Upper lobe of right lung (tissue), 1 donor: ENCODE measurements around the gene IPCEF1. TPM values are rescaled to one million over a fixed set of nuclear protein-coding genes. Genes with fewer than 3 reads are reported as not detected.
"Not testable (repeated sequence)": the region's sequence is repeated elsewhere in the genome, so short reads cannot be mapped to it uniquely, and the experiment has no call there.

ENCODE experiments used
- ATAC-seq: fragments of 200-7000 bp; cut with Tn5 transposase; one replicate; pipeline ENCODE4 v1.9.1; 2020; ENCODE audit warnings: mild to moderate bottlenecking, moderate library complexity
- DNase-seq: peaks from one replicate; pipeline ENCODE4 v3.0.0-alpha.2; 2020
- H3K27ac ChIP-seq: fragments of 200-600 bp; one replicate; pipeline ENCODE4 v1.8.0; 2022
- H3K27me3 ChIP-seq: fragments of 200-600 bp; one replicate; pipeline ENCODE4 v1.8.0; 2022; ENCODE audit warnings: mild to moderate bottlenecking
- H3K36me3 ChIP-seq: fragments of 200-600 bp; one replicate; pipeline ENCODE4 v1.8.0; 2022
- H3K4me1 ChIP-seq: fragments of 200-600 bp; one replicate; pipeline ENCODE4 v1.8.0; 2022
- H3K4me3 ChIP-seq: fragments of 200-600 bp; one replicate; pipeline ENCODE4 v1.8.0; 2022; ENCODE audit warnings: mild to moderate bottlenecking
- H3K9me3 ChIP-seq: fragments of 200-600 bp; one replicate; pipeline ENCODE4 v1.8.0; 2022
- intact Hi-C: fragments of 100-400 bp; cut with DNase I; formaldehyde crosslinking; loops from one replicate; pipeline ENCODE4 v1.11.0; 2022
- total RNA-seq: library from RNA; stranded (reverse); fragmentation: NEBNext Ultra II Directional; extraction: Animal tissue kit (Norgen Biotek cat#: 25700); gene quantifications from one replicate; pipeline ENCODE4 v1.2.1, GENCODE V29; 2021
- TF ChIP-seq, protein P1 (sequence below): fragments of 200-600 bp; IDR thresholded peaks from one replicate; pipeline ENCODE4 v1.8.0; 2022; ENCODE audit warnings: antibody characterized with exemption
- donor health status: DM: no; HTN: yes; CAD: no; lungs with severe emphysema.

Gene IPCEF1
- total RNA-seq, 1 donor from 2014 or later: 8.8 TPM

DNA sequence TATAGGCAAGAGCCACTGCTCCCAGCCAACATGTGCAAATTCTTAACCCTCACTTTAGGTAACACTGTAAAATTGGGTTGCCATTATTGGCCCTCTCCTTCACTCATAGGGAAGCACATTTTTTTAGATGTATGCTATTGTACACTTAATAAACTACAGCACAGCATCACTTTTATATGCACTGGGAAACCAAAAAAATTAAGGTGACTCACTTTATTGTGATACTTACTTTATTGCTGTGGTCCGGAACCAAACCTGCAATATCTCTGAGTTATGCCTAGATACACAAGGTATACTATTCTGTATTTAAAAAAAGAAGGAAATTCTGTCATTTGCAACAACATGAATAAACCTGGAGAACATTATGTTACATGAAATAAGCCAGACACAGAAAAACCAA, 40.5 kb downstream of the IPCEF1 start:
- DNase-seq (no peak), ATAC-seq (no peak)
- H3K9me3 ChIP-seq: no peaks in the 10 kb centered on the region
- H3K27ac ChIP-seq: no peak overlapping the region
- H3K27me3 ChIP-seq: no peaks in the 10 kb centered on the region
- H3K4me1 ChIP-seq: no peaks in the 10 kb centered on the region
- H3K4me3 ChIP-seq: no peak overlapping the region
- TF ChIP-seq, protein P1, sequence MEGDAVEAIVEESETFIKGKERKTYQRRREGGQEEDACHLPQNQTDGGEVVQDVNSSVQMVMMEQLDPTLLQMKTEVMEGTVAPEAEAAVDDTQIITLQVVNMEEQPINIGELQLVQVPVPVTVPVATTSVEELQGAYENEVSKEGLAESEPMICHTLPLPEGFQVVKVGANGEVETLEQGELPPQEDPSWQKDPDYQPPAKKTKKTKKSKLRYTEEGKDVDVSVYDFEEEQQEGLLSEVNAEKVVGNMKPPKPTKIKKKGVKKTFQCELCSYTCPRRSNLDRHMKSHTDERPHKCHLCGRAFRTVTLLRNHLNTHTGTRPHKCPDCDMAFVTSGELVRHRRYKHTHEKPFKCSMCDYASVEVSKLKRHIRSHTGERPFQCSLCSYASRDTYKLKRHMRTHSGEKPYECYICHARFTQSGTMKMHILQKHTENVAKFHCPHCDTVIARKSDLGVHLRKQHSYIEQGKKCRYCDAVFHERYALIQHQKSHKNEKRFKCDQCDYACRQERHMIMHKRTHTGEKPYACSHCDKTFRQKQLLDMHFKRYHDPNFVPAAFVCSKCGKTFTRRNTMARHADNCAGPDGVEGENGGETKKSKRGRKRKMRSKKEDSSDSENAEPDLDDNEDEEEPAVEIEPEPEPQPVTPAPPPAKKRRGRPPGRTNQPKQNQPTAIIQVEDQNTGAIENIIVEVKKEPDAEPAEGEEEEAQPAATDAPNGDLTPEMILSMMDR: no peak
- intact Hi-C loops: no loop called here
- H3K36me3 ChIP-seq: no peaks in the 10 kb centered on the region

DNA sequence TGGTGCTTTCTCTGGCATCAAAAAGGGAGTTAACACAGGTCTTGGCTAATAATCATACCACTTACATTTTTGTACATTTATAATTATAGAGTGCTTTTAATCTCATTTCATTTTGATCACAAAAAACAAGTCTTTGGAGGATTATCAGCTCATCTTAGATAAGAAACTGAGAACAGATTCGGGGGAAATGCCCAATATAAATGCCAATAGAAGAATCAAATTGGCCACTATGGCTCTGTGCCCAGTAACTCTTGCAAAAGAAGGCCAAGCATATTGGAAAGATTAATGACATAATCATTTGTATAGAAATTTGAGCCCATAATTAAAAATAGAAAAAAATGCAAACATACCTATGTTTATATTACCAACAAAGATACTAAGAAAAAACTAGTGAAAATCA, 42.5 kb downstream of the IPCEF1 start:
- Histone ChIP-seq H3K9me3 (no peaks in the 10 kb centered on the region), H3K27me3 (no peaks in the 10 kb centered on the region), H3K4me1 (no peaks in the 10 kb centered on the region), H3K36me3 (no peaks in the 10 kb centered on the region), H3K27ac (no peak overlapping the region), H3K4me3 (no peak overlapping the region)
- intact Hi-C loops: no loop called here
- TF ChIP-seq, protein P1: no peak
- ATAC-seq (no peak), DNase-seq (no peak)

DNA sequence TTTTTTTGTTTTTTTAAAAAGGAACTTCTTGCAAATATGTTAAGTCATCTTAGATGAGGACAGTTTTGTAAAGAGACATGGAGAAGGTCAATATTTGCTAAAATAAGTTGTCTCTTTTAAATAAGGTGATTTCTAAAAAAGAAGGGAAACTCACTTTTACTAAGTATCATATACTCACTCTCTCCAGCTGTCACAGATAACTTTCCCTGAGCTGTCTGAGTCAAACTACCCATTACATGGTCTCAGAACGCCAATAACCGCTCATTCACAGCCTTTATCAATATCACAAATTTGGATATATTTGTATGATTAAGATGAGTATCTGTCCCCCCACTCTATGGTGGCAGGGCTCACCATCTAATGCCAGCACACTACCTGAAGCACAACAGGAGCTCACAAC, 47.6 kb downstream of the IPCEF1 start:
- no peak for DNase-seq
- intact Hi-C loops: no loop called here
- H3K9me3 ChIP-seq: no peaks in the 10 kb centered on the region
- H3K36me3 ChIP-seq: no peaks in the 10 kb centered on the region
- no peaks in the 10 kb centered on the region for H3K27me3 ChIP-seq
- TF ChIP-seq, protein P1: no peak
- no peak overlapping the region for H3K27ac ChIP-seq
- no peak for ATAC-seq
- no peaks in the 10 kb centered on the region for H3K4me1 ChIP-seq
- no peak overlapping the region for H3K4me3 ChIP-seq

DNA sequence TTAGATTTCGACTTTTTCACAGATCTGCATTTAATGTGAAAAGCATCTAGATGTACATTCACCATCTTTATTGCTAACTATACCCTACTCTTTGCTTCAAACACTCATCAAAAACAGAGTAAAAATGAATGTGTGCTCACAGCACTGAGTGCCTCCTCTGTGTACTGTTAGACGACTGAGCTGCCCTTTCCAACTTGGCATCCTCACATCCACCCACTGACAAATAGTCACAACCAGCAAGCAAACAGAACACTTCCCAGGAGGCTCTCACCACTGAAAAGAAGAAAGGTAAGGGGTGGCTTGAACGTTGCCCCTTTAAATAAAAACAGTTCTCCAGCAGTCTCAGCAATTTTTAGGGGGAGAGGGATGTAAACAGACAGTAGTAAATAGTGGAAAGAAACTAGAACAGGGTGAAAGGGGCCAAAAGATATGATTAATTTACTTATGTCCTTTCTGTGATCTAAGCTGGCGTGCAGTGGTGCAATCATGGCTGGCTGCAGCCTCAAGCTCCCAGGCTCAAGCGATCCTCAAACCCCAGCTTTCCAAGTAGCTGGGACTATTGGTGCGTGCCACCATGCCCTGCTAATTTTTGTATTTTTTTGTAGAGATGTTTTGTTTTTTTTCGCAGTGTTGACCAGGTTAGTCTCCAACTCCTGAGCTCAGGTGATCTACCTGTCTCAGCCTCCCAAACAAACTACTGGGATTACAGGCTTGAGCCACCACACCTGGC, 48.7 kb downstream of the IPCEF1 start:
- Histone ChIP-seq H3K36me3 (no peaks in the 10 kb centered on the region), H3K4me1 (no peaks in the 10 kb centered on the region), H3K9me3 (no peaks in the 10 kb centered on the region), H3K4me3 (no peak overlapping the region), H3K27ac (no peak overlapping the region), H3K27me3 (no peaks in the 10 kb centered on the region)
- DNase-seq (no peak), ATAC-seq (no peak)
- TF ChIP-seq, protein P1: no peak
- intact Hi-C loops: no loop called here

DNA sequence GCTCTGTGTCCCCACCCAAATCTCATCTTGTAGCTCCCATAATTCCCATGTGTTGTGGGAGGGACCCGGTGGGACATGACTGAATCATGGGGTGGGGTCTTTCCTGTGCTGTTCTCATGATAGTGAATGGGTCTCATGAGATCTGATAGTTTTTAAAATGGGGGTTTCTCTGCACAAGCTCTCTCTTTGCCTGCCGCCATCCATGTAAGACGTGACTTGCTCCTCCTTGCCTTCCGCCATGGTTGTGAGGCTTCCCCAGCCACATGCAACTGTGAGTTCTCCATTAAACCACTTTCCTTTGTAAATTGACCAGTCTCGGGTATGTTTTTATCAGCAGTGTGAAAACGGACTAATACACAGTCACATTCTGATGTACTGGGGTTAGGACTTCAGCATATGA, 49.5 kb downstream of the IPCEF1 start:
- H3K4me3 ChIP-seq, H3K36me3 ChIP-seq, H3K4me1 ChIP-seq, DNase-seq, ATAC-seq, intact Hi-C loops, H3K9me3 ChIP-seq, H3K27me3 ChIP-seq, H3K27ac ChIP-seq: not testable (repeated sequence)

DNA sequence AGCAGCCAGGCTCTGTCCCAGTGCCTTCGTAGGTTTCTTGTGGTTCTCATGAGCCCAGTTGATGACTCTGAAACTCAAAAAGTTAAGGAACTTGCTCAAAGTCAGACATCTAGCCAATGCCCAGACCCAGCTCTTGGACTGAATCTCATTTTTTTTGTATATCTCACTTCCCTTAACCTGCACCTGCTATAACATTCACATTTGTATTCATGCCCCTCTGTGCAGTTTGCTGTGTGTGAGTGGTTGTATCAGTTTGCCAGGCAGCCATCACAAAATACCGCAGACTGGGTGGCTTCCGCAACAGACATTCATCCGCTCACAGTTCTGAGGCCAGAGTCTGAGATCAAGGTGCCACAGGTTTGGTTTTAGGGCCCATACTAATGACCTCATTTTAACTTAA, 49.9 kb downstream of the IPCEF1 start:
- DNase-seq (no peak), ATAC-seq (no peak)
- no peak overlapping the region for H3K4me3 ChIP-seq
- intact Hi-C loops: no loop called here
- H3K9me3 ChIP-seq: no peaks in the 10 kb centered on the region
- H3K4me1 ChIP-seq: no peaks in the 10 kb centered on the region
- H3K27me3 ChIP-seq: no peaks in the 10 kb centered on the region
- H3K36me3 ChIP-seq: no peaks in the 10 kb centered on the region
- no peak overlapping the region for H3K27ac ChIP-seq
- TF ChIP-seq, protein P1: no peak
